GDM1 (cell line): Measurements from ENCODE around the gene ZNF549.
A peak's percentile ranks its signal among the peaks of the same experiment; 100 is the strongest.

Experiments
- DNase-seq: peaks from one replicate; lab custom pipeline; 2025; lab: John Stamatoyannopoulos, UW

ZNF549 gene

DNA sequence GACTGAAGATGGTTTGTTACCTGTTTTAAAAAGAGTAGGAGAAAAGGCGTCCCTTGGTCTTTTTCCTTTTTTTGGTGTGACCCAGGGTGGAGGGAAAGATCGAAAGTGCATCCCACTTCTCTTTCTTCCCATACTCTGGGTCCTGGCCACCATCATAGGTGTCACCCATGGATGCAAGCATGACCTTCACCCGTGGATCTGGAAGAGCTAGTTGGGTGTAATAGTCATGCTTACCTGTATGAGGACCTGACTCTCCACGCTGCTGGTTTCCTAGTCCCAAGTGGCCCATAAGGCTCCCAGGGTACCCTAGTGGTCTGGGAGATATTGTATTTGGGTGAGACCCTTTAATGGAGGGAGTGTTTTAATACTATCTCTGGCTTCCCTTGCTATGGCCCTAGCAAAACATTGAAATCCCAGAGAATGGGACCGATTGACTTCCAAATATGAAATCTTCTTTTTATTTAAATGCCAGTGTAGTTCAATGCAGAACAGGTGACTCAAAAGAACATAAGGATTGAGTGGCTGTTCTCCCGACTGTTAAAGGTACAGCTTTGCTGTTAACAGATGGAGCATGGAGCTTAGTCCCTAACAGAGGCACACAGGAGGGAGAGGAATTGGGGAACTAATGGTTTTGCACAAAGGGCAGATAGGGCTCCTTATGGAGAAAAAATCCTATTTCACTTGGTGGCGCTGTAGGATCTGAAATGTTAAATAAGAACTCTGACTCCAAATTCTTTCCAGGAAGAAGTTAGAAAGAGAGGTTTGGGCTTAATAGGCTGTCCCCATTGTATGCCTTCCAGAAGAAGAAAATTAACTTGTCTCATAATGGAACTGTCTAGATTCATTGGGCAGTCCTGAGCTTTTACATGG, 39.5 kb downstream of the ZNF549 start:
- no peak for DNase-seq

DNA sequence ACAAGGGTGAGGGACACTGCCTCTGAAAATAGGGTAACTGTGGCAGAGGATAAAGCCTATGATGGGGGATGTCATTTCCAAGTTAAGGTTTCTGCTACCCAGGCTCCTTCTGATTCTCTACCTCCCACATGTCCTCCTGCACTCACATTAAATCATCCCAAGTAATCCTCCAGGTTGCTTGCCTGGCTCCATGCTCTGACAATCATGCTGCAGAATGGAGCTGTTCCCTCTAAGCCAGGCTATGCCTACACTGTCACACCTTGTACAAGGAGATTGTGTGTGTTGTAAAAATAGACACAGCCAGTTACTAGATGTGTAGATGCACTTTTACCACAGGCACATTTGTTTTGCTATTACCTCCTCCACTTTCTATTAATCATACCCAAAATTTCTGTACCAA, 43.6 kb downstream of the ZNF549 start:
- DNase-seq: no peak

DNA sequence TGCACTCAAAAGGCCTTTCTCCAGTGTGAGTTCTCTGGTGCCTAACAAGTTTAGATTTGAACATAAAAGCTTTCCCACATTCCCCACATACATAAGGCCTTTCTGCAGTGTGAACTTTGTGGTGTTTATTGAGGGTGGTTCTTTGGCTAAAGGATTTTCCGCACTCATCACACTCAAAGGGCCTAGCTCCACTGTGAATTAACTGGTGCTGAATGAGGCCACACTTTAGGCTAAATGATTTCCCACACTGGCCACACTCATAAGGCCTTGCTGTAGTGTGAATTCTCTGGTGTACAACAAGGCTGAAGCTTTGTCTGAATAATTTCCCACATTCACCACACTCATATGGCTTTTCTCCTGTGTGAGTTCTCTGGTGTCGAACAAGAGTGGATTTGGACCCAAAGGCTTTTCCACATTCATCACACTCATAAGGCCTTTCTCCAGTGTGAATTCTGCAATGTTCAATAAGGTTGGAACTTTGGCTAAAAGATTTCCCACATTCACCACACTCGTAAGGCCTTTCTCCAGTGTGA, 45.3 kb downstream of the ZNF549 start:
- DNase-seq: no peak

DNA sequence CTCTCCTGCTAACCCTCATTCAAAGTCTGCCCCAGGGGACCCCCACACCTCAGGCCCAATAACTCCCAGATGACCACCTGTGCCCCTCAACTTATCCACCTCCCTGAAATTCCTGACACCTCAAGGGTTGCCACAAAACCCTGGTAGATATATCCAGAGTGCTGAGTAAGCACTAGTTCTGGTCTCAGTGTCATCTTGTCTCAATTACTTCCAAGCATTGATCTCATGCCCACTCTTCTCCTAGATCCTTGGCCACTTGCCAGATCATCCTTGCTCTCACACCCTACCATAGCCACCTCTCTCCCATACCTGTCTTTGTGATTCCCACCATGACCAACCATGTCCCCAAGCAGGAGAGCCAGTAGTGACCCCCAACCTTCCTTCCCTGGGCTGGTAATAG, 49.5 kb downstream of the ZNF549 start:
- DNase-seq: no peak

DNA sequence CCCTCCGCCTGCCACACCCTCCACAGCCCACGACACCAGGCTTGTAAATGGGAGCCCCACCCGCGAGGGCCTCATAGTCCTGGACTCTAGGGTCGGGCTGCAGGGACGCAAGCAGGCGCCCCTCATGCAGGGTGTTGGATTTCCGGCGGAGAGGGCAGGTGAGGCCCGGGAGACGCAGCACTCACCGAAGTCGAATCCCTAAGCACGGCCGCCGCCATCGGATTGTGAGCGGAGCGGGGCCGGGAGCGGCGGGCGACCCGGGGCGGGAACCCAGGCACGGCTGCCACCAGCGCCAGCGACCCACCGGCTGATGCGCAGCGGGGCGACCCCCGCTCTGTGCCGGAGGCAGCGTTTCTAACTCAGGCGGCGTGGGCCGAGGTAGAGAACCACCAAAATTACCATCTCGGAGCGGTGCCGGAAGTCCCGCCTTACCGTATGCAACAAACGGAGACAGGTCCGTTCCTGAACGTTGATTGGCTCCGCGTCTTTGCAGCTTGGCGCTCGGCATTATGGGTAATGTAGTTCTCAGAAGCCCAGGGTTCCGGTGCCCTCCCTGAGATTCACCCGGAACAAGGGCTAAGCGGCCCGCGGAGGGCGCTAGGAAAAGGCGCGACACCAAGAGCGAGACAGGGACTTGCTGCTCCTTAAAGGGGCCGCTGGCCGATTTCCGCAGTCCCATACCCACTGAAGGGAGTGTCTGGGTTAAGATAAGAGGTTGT, 51.5 kb downstream of the ZNF549 start, which contains the start of gene ZNF416:
Gene ZNF416 (minus strand): TSS at position 425 of the 719 bp plus-strand sequence. CDS start 207 bp downstream, at position 218.
- DNase-seq: peak; percentile 96

DNA sequence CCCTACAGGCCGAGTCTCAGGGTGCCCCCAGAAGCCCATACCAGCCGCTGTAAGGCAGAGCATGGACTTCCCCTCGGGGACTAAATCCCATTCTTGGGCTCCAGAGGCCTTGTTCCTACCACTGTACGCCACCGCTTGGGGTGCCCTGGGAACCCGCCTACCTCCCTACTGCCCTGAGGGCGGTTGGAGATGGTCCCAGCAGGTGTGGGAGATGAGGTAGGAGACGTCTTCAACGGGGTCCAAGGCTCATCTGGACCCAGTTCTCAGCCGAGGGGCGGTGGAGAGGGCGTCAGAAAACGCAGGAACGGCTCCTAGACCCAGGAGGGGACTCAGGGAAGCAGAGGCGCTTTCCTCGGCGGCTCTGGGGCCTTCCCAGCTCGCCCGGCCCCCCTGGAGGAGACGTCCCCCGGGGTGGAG, 56.0 kb downstream of the ZNF549 start:
- no peak for DNase-seq

DNA sequence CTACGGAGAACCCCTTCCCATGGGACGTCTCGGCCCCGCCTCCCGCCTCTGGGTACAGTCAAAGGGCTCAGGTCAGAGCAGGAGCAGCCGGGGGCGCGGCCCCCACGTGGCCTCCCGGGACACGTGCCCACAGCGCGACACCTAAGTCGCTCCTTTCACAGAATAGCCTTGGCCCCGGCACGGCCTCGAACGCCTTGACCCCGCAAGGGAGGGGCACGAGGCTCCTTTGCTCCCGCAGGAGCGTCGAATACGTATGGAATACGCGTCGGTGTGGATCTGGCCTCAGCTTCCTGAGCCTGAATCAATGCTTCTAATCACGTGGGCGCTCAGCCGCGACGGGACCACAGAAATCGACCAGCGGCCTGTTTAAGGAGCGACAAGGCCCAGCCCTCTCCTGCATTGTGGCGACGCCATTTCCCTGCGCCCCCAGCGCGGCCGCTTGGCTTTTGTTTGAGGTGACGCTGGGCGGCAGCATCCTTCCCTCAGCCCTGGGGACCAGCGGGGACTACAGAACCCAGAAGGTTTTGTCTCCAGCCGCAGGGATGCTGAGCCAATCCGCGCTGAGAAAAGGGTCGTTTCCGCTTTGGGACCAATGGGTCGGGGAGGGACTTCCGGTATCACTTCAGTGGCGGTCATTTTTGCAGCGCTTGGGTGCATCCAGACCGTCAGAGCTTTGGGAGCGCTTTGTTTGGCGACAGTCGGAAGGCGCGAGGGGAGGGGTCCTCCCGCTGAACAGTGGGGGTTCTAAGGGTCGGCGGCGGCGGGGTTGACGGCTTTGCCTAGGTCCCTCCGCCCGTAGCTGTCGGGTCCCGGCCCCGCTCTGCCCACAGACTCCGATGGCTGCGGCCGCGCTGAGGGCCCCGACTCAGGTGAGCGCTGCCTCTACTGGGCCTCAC, 56.6 kb downstream of the ZNF549 start, which contains the start of gene ZIK1:
Gene ZIK1 (plus strand): TSS at position 625 of the 896 bp plus-strand sequence. CDS start 212 bp downstream, at position 837.
- DNase-seq: no peak

DNA sequence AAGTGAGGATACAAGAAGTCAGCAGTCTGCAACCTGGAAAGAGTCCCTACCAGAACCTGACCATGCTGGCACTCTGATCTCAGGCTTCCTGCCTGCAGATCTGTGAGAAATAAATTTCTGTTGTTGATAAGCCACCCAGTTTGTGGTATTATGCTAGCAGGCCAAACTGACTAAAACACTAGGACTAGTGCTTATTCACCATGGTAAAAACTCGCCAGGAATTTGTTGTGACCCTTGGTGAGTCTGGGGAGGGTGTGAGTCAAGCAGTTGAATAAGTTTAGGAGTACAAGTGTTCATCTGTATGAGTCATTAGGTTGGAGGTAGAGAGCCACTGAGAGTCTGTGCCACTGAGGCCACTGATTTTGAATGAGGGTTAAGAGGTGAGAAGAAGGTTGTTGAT, 60.4 kb downstream of the ZNF549 start:
- no peak for DNase-seq

DNA sequence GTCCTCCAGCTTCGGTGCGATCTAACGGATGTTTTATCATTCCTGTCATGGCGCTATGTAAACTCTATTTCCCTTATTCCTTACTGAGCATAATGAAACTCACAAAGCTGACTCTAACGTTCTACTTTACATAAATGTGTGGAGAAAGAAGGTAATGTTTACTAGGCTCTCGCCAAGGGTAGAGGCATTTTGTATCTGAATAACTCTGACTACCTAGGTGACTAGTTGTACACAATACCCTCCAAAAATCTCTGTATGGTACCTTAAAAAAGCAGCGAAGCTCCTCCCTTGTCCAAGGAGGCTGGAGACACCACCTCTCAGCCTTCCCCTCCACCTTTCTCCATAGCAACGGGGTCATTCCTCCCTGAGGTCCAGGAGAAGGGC, 72.2 kb downstream of the ZNF549 start:
- DNase-seq: no peak

DNA sequence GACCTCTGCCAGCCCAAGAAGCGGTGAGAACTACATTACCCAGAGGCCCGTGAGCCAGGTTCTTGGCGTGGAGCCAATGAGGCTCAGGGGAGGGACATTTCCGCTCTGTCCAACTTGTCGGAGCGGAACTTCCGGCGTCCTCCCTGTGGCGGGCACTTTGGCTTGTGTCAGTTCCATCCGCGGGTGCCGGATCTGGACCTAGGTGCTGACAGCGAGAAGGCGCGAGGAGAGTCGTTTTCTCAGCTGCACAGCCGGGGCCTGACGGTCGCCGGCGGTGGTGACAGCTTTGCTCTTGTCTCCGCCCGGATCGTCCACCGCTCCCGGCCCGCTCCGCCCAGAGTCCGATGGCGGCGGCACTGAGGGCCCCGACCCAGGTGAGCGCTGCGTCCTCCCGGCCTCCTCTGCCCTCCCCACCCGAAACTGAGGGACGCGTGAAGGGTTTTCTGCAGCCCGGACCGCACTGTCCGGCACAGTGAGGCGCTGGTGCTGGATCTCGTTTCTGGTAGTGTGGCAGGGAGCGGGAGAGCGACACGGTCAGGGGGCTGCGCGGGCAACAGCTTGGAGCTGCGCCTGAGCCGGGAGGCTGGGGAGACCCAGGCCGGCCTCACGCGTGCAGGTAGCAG, 72.7 kb downstream of the ZNF549 start, which contains the start of gene ZNF530:
Gene ZNF530 (plus strand): TSS at position 125 of the 623 bp plus-strand sequence. CDS start 4,461 bp downstream, outside the sequence.
- DNase-seq: peak; percentile 79

DNA sequence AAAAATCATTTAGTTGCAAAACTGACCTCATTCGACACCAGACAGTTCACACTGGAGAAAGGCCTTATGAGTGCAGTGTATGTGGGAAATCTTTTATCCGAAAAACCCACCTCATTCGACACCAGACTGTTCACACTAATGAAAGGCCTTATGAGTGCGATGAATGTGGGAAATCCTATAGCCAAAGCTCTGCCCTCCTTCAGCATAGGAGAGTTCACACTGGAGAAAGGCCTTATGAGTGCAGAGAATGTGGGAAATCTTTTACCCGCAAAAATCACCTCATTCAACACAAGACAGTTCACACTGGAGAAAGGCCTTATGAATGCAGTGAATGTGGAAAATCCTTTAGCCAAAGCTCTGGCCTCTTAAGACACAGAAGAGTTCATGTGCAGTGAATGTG, 79.8 kb downstream of the ZNF549 start:
- DNase-seq: no peak
